Left lung (tissue), 10 donors: ENCODE measurements around the gene FANCC. TPM values are rescaled to one million over a fixed set of nuclear protein-coding genes. Genes with fewer than 3 reads are reported as not detected.

Experiments used
- ATAC-seq: fragments of 200-7000 bp; cut with Tn5 transposase; one replicate; pipeline ENCODE4 v1.9.1; 2020; ENCODE audit warnings: moderate library complexity
- DNase-seq, 4 donors: peaks; one replicate each; pipeline ENCODE4 v3.0.0-alpha.2; 2013 to 2020
- H3K27ac ChIP-seq, 2 donors: fragments of 200-600 bp; sonication (generic) in 1 of 2; one replicate each; pipeline versions ENCODE4 v1.5.0 to v1.8.0; 2020 to 2021
- H3K27me3 ChIP-seq, 2 donors: fragments of 200-600 bp; sonication (generic) in 1 of 2; one replicate each; pipeline versions ENCODE4 v1.5.0 to v1.8.0; 2020 to 2021
- H3K36me3 ChIP-seq, 2 donors: fragments of 200-600 bp; sonication (generic) in 1 of 2; one replicate each; pipeline versions ENCODE4 v1.5.0 to v1.8.0; 2020 to 2021
- H3K4me1 ChIP-seq, 2 donors: fragments of 200-600 bp; one replicate each; pipeline ENCODE4 v1.8.0; 2021
- H3K4me3 ChIP-seq, 2 donors: fragments of 200-600 bp; sonication (generic) in 1 of 2; one replicate each; pipeline versions ENCODE4 v1.5.0 to v1.8.0; 2020 to 2021; ENCODE audit warnings: mild to moderate bottlenecking in 1 of 2
- H3K9me3 ChIP-seq, 2 donors: fragments of 200-600 bp; sonication (generic) in 1 of 2; one replicate each; pipeline versions ENCODE4 v1.5.0 to v1.8.0; 2020 to 2021
- CTCF ChIP-seq, 2 donors: fragments of 200-600 bp; sonication (generic) in 1 of 2; IDR thresholded peaks; one replicate each; pipeline versions ENCODE4 v1.5.0 to v1.8.0; 2021; ENCODE audit warnings: antibody characterized with exemption in 2 of 2
- intact Hi-C, 2 donors: fragments of 100-400 bp; cut with DNase I; formaldehyde crosslinking; loops; one replicate each; pipeline versions ENCODE4 v1.11.2 to v1.14.2; 2022
- polyA plus RNA-seq, 6 donors: library from polyadenylated mRNA; unstranded; fragments of 120-200 nt; gene quantifications; one replicate each; pipeline ENCODE4 v1.2.1, GENCODE V29; 2013; ENCODE audit not compliant: insufficient read length in 6 of 6
- total RNA-seq, 2 donors: library from RNA; stranded (reverse); fragmentation: NEBNext Ultra II Directional; extraction: Animal tissue kit (Norgen Biotek cat#: 25700); gene quantifications; one replicate each; pipeline ENCODE4 v1.2.1, GENCODE V29; 2021
- donor health status: DM: no; HTN: yes; CAD: no.
- donor health status: DM: no; HTN: no; CAD: no.

FANCC gene
- total and polyA plus RNA-seq, 8 donors: 11.5 to 27.4 (median 25.7) TPM

- H3K4me3 ChIP-seq: no peak overlapping the region
- intact Hi-C loops: no loop called here
- no peak for TF ChIP-seq CTCF (IDR thresholded peaks at IDR 0.05)
- no peak for ATAC-seq
- peaks cover 0 to 38% of the 10 kb centered on the region in 2 donors for H3K36me3 ChIP-seq
- DNase-seq: no peak
- no peak overlapping the region for H3K27ac ChIP-seq
- H3K4me1 ChIP-seq: peaks cover 10 to 43% of the 10 kb centered on the region in 2 donors
- no peaks in the 10 kb centered on the region for H3K9me3 ChIP-seq
- no peaks in the 10 kb centered on the region for H3K27me3 ChIP-seq
These were observed 257.3 kb downstream of the FANCC start for GRCh38 chr9:95060234-95060633.

- Histone ChIP-seq H3K27ac (peak overlapping the region in 1 of 2 donors; percentile 85), H3K4me1 (peaks cover 21 to 42% of the 10 kb centered on the region in 2 donors), H3K27me3 (no peaks in the 10 kb centered on the region), H3K9me3 (no peaks in the 10 kb centered on the region), H3K4me3 (no peak overlapping the region), H3K36me3 (peaks cover 0 to 26% of the 10 kb centered on the region in 2 donors)
- DNase-seq (peak in 1 of 4 donors; percentile 21), ATAC-seq (no peak)
- no peak for TF ChIP-seq CTCF (IDR thresholded peaks at IDR 0.05)
- intact Hi-C loops: no loop called here
These were observed 258.6 kb downstream of the FANCC start for GRCh38 chr9:95058795-95059386.

- Histone ChIP-seq H3K27ac (peak overlapping the region in 1 of 2 donors; percentile 85), H3K9me3 (no peaks in the 10 kb centered on the region), H3K4me1 (peaks cover 22 to 42% of the 10 kb centered on the region in 2 donors), H3K4me3 (no peak overlapping the region), H3K36me3 (peaks cover 0 to 19% of the 10 kb centered on the region in 2 donors), H3K27me3 (no peaks in the 10 kb centered on the region)
- no peak for TF ChIP-seq CTCF (IDR thresholded peaks at IDR 0.05)
- no peak for DNase-seq
- no peak for ATAC-seq
- intact Hi-C loops: no loop called here
These were observed 259.3 kb downstream of the FANCC start for GRCh38 chr9:95058121-95058785.

DNA sequence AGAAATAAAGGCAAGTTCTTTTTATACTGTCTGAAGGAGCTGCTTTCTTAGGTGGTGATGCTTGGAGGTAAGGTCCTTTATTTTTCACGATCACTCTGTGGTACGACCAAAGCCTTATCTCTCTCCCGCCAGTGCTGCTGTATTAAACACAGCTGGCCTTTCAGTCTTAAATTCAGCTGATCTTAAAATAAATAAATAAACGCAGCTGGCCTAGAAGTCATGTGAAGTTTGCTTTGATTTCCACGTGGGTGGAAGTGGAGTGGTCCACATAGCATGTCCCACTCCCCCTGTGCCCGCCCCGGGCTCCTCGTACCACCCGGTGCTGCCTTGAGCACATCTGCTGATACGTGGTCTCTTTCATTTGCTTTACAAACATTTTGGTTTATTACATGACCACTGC lies 260.4 kb downstream of the FANCC start:
- DNase-seq (peak in 2 of 4 donors; percentile 77 to 80), ATAC-seq (no peak)
- Histone ChIP-seq H3K36me3 (peaks cover 0 to 9% of the 10 kb centered on the region in 2 donors), H3K4me1 (peaks cover 22 to 39% of the 10 kb centered on the region in 2 donors), H3K4me3 (no peak overlapping the region), H3K27me3 (no peaks in the 10 kb centered on the region), H3K27ac (peak overlapping the region in 1 of 2 donors; percentile 85), H3K9me3 (no peaks in the 10 kb centered on the region)
- no peak for TF ChIP-seq CTCF (IDR thresholded peaks at IDR 0.05)
- intact Hi-C loops: no loop called here

DNA sequence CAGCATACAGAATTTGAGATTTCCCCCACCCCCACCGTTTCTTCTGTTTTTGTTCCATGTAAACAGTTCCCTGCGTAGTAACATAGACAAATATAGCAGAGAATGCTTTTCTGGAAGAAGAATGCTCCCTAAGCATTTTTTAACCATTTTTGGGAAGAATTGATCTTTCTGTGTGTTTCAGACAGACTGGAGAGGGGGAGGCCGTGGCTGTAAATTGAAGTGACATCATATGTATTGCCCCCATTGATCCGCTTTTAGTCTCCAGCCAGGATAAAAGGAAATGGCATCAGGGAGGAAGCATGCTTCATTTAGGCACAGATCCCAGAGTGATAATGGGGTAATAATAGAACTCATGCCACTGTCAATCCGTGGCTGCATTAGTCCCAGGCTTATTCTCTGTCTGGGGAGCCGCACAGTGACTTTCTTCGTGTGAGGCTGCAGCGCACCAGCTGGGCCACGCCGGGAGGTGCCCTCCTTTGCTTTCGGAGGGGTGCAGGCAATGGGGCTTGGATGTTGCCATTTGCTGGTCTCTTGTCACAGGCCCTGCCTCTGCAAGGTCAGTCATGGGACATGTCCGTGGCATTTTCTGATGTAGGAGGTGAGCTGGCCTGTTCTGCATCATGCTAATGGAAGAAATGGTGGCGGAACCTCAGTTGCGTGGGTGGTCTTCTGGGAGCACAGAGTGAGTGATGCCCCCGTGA lies 261.5 kb downstream of the FANCC start:
- no peaks in the 10 kb centered on the region for H3K27me3 ChIP-seq
- H3K4me3 ChIP-seq: no peak overlapping the region
- TF ChIP-seq CTCF (IDR thresholded peaks at IDR 0.05): no peak
- H3K36me3 ChIP-seq: peaks cover 0 to 1% of the 10 kb centered on the region in 2 donors
- peak overlapping the region; percentile 57 to 85 for H3K27ac ChIP-seq
- DNase-seq: peak in 2 of 4 donors; percentile 85 to 91
- peaks cover 22 to 38% of the 10 kb centered on the region in 2 donors for H3K4me1 ChIP-seq
- H3K9me3 ChIP-seq: no peaks in the 10 kb centered on the region
- peak; percentile 24 for ATAC-seq
- intact Hi-C loops: no loop called here
